ENCODE results near the gene OSBPL6. TPM values are rescaled to one million over a fixed set of nuclear protein-coding genes. Genes with fewer than 3 reads are reported as not detected.

OSBPL6 gene
- total and polyA plus RNA-seq, 9 of the 15 experiments (the other 6 are each of a cell fraction or from before 2014, with no cell fraction given) = 3.4 to 12.7 (median 9.3) TPM

- TF ChIP-seq EGR1 (conservative IDR thresholded peaks at IDR 0.05) (peak; percentile 79), CEBPG (CRISPR knock-in tag; IDR thresholded peaks at IDR 0.05) (peak; percentile 57), CEBPG (tag; conservative IDR thresholded peaks at IDR 0.05 in 1 of 2, IDR thresholded peaks at IDR 0.05 in 1 of 2) (no peak; a peak in 1 of 4 replicates), MAZ (CRISPR knock-in tag; conservative IDR thresholded peaks at IDR 0.05 in 1 of 2, IDR thresholded peaks at IDR 0.05 in 1 of 2) (peak in 1 of 2 experiments; percentile 32; a peak in 2 of 4 replicates), KAT7 (CRISPR knock-in tag; IDR thresholded peaks at IDR 0.05; ENCODE audit: borderline replicate concordance) (peak; percentile 27; the same call in 1 of the 2 replicates), MAX (CRISPR knock-in tag; IDR thresholded peaks at IDR 0.05) (peak; percentile 13), UBTF (IDR thresholded peaks at IDR 0.05; ENCODE audit: borderline replicate concordance in 1 of 2, low read depth in 2 of 2, low read length in 2 of 2) (peak in 1 of 2 experiments; percentile 96; a peak in 3 of 4 replicates), SNIP1 (IDR thresholded peaks at IDR 0.05; ENCODE audit: low read depth) (no peak), YY1 (IDR thresholded peaks at IDR 0.05; ENCODE audit: borderline replicate concordance in 1 of 3, control insufficient read depth in 1 of 3, extremely low read depth in 1 of 3, insufficient read depth in 3 of 3, insufficient read length in 1 of 3, insufficient replicate concordance in 2 of 3, low read depth in 1 of 3, low read length in 2 of 3) (peak in 1 of 3 experiments; percentile 5), ZBTB33 (CRISPR knock-in tag; IDR thresholded peaks at IDR 0.05) (0 out of 2 replicates have a peak, but pooled peaks have one; percentile 69), ZBTB34 (CRISPR knock-in tag; IDR thresholded peaks at IDR 0.05) (no peak), HNRNPL (IDR thresholded peaks at IDR 0.05; ENCODE audit: low read depth, low read length) (peak; percentile 16; the same call in 1 of the 2 replicates), WHSC1 (IDR thresholded peaks at IDR 0.05; ENCODE audit: low read length) (no peak), ZBTB8A (IDR thresholded peaks at IDR 0.05; ENCODE audit: partially characterized antibody) (no peak), SP1 (CRISPR knock-in tag; IDR thresholded peaks at IDR 0.05) (peak; percentile 63)
These were observed 483 bp downstream of the OSBPL6 start (continued) for GRCh38 chr2:178194600-178195389.
